Fibroblast of lung (primary cell): ENCODE results near the gene PGAM1. TPM values are rescaled to one million over a fixed set of nuclear protein-coding genes. Genes with fewer than 3 reads are reported as not detected.

Experiments
- DNase-seq, 2 donors: peaks; one replicate each; pipeline versions ENCODE4 v3.0.0 to v3.0.0-alpha.2; 2010; ENCODE audit warnings: low read depth in 2 of 2
- H2AFZ ChIP-seq: 2 replicates; pipeline ENCODE4 v1.5.1; 2012; ENCODE audit warnings: low read length, control low read depth, inconsistent platforms
- H3K27ac ChIP-seq: 2 replicates; pipeline ENCODE4 v1.5.1; 2011; ENCODE audit warnings: low read length, control low read depth; ENCODE audit not compliant: insufficient read depth
- H3K27me3 ChIP-seq: 2 replicates; pipeline ENCODE4 v1.5.1; 2011; ENCODE audit warnings: mild to moderate bottlenecking, low read length; ENCODE audit not compliant: control insufficient read depth, insufficient read depth
- H3K36me3 ChIP-seq: 2 replicates; pipeline ENCODE4 v1.5.1; 2011; ENCODE audit warnings: low read length; ENCODE audit not compliant: control insufficient read depth, insufficient read depth
- H3K4me1 ChIP-seq: 2 replicates; pipeline ENCODE4 v1.5.1; 2011; ENCODE audit warnings: low read length; ENCODE audit not compliant: control insufficient read depth, insufficient read depth; ENCODE audit errors: extremely low read depth
- H3K4me2 ChIP-seq: 2 replicates; pipeline ENCODE4 v1.5.1; 2011; ENCODE audit warnings: low read length, control low read depth; ENCODE audit not compliant: insufficient read depth; ENCODE audit errors: extremely low read depth
- H3K4me3 ChIP-seq, 4 experiments: fragments of 200-600 bp in 1 of 4; sonication (generic) in 1 of 4; replicated peaks in 1 of 4; 2 replicates each; pipeline ENCODE4 v1.5.1; 2011 to 2016; ENCODE audit warnings: low read length in 4 of 4, low read depth in 3 of 4, mild to moderate bottlenecking in 3 of 4, control low read depth in 2 of 4, inconsistent platforms in 1 of 4, mixed read lengths in 1 of 4; ENCODE audit not compliant: insufficient read depth in 1 of 4; ENCODE audit errors: control extremely low read depth in 1 of 4
- H3K79me2 ChIP-seq: 2 replicates; pipeline ENCODE4 v1.5.1; 2012; ENCODE audit warnings: mild to moderate bottlenecking, low read length, inconsistent platforms; ENCODE audit not compliant: control insufficient read depth, insufficient read depth
- H3K9ac ChIP-seq: 2 replicates; pipeline ENCODE4 v1.5.1; 2011; ENCODE audit warnings: mild to moderate bottlenecking, low read length, control low read depth; ENCODE audit not compliant: insufficient read depth
- H3K9me3 ChIP-seq: 2 replicates; pipeline ENCODE4 v1.5.1; 2012; ENCODE audit warnings: low read depth, low read length; ENCODE audit not compliant: control insufficient read depth, insufficient read depth
- H4K20me1 ChIP-seq: 2 replicates; pipeline ENCODE4 v1.5.1; 2011; ENCODE audit warnings: low read length; ENCODE audit not compliant: control insufficient read depth, insufficient read depth; ENCODE audit errors: extremely low read depth
- EZH2 ChIP-seq: IDR thresholded peaks from 2 replicates; pipeline ENCODE4 v1.5.1; 2012; ENCODE audit warnings: low read length, control low read depth, mild to moderate bottlenecking; ENCODE audit errors: missing control alignments
- polyA plus RNA-seq, 2 donors: library from polyadenylated mRNA; depleted of rRNA in 1 of 2; stranded (reverse) in 1 of 2; unstranded in 1 of 2; fragments of >200 nt; gene quantifications; 2 replicates each; pipeline ENCODE4 v1.2.1, GENCODE V29; 2011 to 2012; ENCODE audit warnings: missing spikeins in 1 of 2
- total RNA-seq: library from RNA; depleted of rRNA; stranded (reverse); fragments of >200 nt; gene quantifications from 2 replicates; pipeline ENCODE4 v1.2.1, GENCODE V29; 2014
- TF ChIP-seq, protein P1 (sequence below), 2 donors: IDR thresholded peaks in 1 of 2; conservative IDR thresholded peaks in 1 of 2; 1 replicate in 1 of 2; 2 replicates in 1 of 2; pipeline ENCODE4 v1.5.1; 2011 to 2012; ENCODE audit warnings: low read length in 2 of 2, control low read depth in 1 of 2, inconsistent platforms in 1 of 2, low read depth in 1 of 2, mild to moderate bottlenecking in 1 of 2

Gene PGAM1
- total and polyA plus RNA-seq, 2 donors (not counting 1 experiment from before 2014, with no cell fraction given), result 209 to 498 TPM

DNA sequence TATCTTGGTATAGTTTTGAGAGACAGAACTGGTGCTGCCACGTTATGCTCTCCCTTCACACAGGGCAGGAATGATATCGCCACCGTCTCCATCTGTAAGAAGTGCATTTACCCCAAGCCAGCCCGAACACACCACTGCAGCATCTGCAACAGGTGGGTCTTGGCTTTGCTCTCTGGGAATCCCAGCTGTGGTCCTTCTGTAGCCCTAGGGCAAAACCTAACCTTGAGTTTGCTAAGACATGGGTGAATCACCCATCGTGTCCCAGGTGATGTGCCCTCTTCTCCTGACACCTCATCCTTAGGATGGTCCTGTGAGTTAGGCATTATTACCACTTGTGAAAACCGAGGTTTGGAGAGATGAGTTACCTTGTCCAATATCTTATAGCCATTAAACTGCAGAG, 26.4 kb downstream of the PGAM1 start:
- Histone ChIP-seq H3K36me3 (peaks cover 20% of the 10 kb centered on the region), H3K27ac (no peak overlapping the region), H3K27me3 (no peaks in the 10 kb centered on the region), H3K79me2 (peaks cover 49% of the 10 kb centered on the region), H3K4me3 (no peak overlapping the region), H3K9me3 (no peaks in the 10 kb centered on the region), H4K20me1 (no peaks in the 10 kb centered on the region), H3K4me2 (no peak overlapping the region), H2AFZ (no peak overlapping the region), H3K4me1 (no peaks in the 10 kb centered on the region), H3K9ac (no peak overlapping the region)
- DNase-seq, result no peak
- TF ChIP-seq EZH2, result no peak
- TF ChIP-seq, protein P1, sequence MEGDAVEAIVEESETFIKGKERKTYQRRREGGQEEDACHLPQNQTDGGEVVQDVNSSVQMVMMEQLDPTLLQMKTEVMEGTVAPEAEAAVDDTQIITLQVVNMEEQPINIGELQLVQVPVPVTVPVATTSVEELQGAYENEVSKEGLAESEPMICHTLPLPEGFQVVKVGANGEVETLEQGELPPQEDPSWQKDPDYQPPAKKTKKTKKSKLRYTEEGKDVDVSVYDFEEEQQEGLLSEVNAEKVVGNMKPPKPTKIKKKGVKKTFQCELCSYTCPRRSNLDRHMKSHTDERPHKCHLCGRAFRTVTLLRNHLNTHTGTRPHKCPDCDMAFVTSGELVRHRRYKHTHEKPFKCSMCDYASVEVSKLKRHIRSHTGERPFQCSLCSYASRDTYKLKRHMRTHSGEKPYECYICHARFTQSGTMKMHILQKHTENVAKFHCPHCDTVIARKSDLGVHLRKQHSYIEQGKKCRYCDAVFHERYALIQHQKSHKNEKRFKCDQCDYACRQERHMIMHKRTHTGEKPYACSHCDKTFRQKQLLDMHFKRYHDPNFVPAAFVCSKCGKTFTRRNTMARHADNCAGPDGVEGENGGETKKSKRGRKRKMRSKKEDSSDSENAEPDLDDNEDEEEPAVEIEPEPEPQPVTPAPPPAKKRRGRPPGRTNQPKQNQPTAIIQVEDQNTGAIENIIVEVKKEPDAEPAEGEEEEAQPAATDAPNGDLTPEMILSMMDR (conservative IDR thresholded peaks at IDR 0.05 in 1 of 2, IDR thresholded peaks at IDR 0.05 in 1 of 2; ENCODE audit: low read depth in 1 of 2, low read length in 2 of 2), result no peak

DNA sequence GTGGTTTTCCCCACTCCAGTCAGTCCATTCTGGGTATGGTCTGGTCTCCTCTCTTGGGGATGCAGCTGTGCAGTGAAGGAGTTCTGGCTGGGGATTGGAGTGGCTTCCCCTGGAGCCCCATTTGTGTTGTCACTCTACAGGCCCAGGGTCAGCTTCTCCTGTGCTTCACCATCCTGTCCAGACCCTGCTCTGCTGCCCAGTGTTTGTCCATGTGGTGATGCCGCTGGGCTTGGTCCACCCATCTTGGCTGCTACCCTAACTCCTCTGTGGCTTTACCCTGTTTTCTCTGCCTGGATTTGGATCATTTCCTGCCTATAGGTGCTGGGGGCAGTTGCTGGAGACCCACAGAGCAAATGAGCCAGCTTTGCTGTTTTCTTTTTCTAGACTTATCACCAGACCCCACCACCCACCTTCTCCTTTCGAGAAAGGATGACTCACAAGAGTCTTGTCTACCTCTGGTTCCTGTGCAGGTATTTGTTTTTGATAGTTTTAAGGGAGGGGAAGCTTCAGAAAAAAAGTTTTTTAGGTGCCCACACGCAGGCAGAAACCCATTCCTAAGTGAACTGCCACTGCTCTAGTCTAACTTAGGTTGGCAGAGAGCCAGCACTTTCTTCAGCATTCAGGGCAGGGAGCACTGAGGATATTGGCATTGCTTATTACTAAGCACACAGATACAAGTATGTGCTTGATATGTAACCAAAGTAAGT, 28.5 kb downstream of the PGAM1 start:
- peaks cover 37% of the 10 kb centered on the region for H3K79me2 ChIP-seq
- TF ChIP-seq, protein P1 (conservative IDR thresholded peaks at IDR 0.05 in 1 of 2, IDR thresholded peaks at IDR 0.05 in 1 of 2; ENCODE audit: low read depth in 1 of 2, low read length in 2 of 2), result no peak
- TF ChIP-seq EZH2, result no peak

DNA sequence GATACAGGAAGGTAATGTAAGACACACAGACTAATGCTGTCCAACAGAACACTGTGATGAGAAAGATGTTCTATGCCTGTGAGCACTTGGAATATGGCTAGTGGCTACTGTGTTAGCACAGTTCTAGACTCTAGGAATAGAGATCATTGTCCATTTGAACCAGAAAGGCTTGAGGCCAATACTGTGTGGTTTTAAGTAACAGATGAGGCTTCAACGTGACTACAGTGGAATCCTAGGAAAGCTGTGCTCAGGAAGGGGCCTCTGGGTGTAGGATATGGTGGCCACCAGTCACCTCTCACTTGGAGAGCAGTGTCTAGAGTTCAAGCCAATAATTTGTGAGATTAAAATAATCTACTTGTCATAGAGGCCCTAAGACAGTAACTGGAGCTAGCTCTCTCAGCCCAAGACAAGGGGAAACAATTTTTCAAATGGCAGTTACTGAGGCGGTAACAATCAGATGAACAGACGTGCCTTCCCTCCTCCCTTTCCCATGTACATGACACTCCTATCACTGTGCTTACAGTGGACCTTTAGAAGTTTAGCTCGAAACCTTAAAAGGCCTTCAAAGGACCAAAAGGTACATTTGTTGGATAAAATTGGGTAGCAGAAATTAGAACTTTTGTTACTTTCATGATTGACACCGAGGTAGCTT, 30.2 kb downstream of the PGAM1 start:
- Histone ChIP-seq H4K20me1 (no peaks in the 10 kb centered on the region), H3K36me3 (peaks cover 33% of the 10 kb centered on the region), H3K4me1 (no peaks in the 10 kb centered on the region), H3K4me2 (no peak overlapping the region), H2AFZ (no peak overlapping the region), H3K27ac (no peak overlapping the region), H3K9me3 (no peaks in the 10 kb centered on the region), H3K9ac (no peak overlapping the region), H3K27me3 (no peaks in the 10 kb centered on the region), H3K79me2 (peaks cover 25% of the 10 kb centered on the region), H3K4me3 (no peak overlapping the region)
- peak in 1 of 2 donors; percentile 37 for DNase-seq
- no peak for TF ChIP-seq EZH2
- TF ChIP-seq, protein P1 (conservative IDR thresholded peaks at IDR 0.05 in 1 of 2, IDR thresholded peaks at IDR 0.05 in 1 of 2; ENCODE audit: low read depth in 1 of 2, low read length in 2 of 2), result no peak

More for the DNA sequence above, 28.5 kb downstream of the PGAM1 start:
- H4K20me1 ChIP-seq, result no peaks in the 10 kb centered on the region
- no peak overlapping the region for H3K4me2 ChIP-seq
- no peaks in the 10 kb centered on the region for H3K9me3 ChIP-seq
- no peak overlapping the region for H3K27ac ChIP-seq
- H2AFZ ChIP-seq, result no peak overlapping the region
- peaks cover 35% of the 10 kb centered on the region for H3K36me3 ChIP-seq
- no peak overlapping the region for H3K4me3 ChIP-seq
- no peak overlapping the region for H3K9ac ChIP-seq
- H3K27me3 ChIP-seq, result no peaks in the 10 kb centered on the region
- peak; percentile 44 to 59 for DNase-seq
- H3K4me1 ChIP-seq, result no peaks in the 10 kb centered on the region
